ENCODE results near the gene KIF6. TPM values are rescaled to one million over a fixed set of nuclear protein-coding genes. Genes with fewer than 3 reads are reported as not detected.
A peak's percentile ranks its signal among the peaks of the same experiment; 100 is the strongest.
"Not testable (repeated sequence)": the region's sequence is repeated elsewhere in the genome, so short reads cannot be mapped to it uniquely, and the experiment has no call there.

Gene KIF6
- polyA plus RNA-seq, 12 donors, result 1.1 to 2.1 (median 1.6) TPM; not detected in 2

DNA sequence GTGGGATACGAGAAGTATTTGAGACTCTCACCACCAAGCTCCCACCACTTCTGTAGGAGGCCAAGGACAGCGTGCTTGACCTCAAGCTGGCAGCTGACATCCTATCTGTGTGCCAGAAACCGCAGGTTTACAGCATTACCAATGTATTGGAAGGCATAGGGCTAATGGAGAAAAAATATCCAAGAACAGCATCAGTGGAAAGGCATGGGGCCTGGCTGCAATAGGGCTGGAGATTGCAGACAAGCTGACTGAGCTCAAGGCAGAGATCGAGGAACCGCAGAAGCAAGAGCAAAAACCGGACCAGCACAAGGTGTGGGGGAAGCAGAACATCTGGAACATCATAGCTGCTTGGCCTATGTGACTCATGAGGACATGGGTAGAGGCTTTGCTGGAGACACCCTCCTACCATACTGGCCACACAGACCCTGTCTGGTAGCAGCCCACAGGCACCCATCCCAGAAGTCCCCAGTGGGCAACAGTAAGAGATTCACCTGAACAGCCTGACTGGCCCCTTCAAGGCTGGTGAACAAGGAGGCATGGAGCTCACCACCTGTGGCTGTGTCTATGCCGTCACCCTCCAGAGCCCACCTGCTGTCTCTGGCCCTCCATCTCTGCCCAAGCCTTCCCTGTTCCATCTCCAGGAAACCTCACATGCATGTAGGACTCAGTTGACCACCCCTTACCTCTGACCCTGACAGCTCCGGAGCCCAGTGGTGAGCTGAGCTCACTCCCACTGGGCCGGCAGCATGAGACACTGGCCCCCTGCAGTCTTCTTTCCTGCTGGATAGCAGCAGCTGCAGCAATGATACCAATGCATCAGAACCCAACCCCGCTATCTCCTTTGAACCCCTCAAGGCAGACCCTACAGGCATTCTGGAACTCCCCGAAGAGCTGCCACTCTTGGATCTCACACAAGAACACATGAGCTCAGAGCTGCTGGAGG is 171.1 kb downstream of the KIF6 start:
- DNase-seq, result peak; percentile 25

DNA sequence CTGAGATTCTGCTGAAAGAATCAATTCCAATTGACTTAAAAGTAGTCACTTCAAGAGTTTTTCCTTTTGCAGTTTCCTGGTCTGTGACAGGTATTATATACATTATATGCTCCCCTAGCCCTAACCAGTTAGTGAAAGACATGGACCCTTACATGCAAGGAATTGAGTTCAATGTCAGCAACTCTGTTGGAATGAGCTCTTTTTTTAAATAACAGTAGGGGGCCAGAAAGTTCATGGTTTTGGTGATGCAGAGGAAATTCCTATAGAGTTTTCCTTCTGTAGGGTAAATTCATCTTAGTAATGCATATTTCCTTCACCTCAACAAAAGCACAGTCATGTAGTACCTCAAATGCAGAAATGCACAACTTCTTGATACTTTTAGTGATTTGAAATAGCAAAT is 172.2 kb downstream of the KIF6 start:
- DNase-seq, result no peak

DNA sequence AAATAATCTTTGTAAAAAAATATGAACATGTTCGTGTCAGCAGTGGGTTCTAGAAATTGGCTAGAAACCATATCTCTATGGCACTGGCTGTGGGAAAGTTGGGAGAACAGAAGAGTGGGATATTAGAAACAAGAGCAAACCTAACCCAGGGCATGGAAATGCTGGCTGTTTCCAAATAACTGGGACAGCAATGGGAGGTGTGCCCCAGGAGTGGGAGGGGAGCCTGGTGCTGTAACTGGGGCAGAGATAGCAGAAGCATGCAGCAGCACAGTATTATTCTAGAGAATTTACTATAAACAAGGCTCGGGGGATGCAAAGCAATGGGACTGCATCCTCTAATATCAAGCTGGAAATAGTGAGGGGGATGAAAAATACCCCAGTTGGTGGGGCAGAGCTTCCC is 175.0 kb downstream of the KIF6 start:
- no peak for DNase-seq

DNA sequence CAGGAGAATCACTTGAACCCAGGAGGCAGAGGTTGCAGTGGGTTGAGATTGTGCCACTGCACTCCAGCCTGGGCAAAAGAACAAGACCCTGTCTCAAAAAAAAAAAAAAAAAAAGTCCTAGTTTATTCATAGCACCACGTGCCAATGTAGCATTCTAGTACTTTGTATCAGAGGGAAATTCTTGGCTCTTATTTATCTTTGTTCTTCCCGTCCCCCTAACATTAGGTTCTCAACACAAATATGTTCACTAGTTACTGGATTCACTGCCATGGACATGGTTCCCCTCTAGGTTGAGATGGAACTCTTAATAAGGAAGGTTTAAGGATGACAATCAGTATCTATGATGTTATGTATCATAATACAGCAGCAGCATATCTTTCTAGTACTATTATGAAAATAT is 178.5 kb downstream of the KIF6 start:
- DNase-seq, result no peak

DNA sequence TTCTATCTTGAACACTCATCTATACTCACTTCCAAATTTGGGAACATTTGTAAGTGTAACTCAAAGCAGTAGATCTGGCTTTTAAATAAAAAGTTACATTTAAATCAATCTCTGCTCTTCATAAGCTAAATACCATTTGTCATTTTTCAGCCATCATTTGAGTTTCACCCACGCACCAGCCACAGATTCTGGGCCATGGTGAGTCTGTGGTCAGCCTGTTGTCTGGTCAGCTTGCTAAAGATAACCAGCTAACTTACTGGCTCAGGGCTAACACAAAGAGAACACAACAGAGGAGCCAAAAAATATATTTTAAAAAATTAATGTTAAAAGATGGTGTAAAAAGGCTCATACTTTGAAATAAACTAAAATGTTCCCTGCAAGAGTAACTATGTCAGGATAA is 181.3 kb downstream of the KIF6 start:
- DNase-seq, result no peak

DNA sequence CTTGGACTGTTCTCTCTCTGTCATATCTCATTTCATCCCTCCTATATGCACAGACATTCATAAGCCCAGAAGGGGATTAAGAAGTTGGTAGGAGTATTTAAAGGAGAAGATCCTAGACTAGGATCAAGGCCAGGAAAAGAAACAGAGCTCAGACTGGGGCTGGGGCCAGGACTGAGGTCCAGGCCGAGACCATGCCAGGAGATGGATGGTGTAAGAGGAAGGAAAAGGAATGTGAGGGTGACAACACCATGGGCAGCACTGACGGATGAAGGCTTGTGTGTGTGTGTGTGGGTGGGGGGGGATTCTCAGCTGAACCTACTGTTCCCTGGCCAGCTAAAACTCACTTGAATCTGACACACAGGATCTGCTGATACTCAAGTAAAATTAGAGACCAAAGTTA is 182.1 kb downstream of the KIF6 start:
- DNase-seq, result no peak

DNA sequence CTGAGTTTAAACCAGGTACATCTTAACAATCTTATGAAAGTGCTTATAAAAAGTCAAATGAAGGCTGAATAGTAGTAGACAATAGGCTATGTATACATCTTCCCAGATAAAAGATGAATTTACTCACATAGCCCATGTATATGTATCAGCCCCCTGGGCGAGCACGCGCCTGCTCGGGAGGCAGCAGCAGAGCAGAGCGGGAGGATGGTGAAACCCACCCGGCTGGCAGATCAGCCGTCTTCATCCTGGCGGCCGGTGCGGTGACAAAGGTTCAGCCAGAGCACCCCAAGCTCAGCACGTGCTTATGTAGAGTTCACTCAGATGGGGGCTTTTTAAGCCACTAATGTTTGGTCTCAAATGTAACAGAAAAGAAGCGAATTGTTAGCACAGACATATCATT is 184.8 kb downstream of the KIF6 start:
- no peak for DNase-seq

DNA sequence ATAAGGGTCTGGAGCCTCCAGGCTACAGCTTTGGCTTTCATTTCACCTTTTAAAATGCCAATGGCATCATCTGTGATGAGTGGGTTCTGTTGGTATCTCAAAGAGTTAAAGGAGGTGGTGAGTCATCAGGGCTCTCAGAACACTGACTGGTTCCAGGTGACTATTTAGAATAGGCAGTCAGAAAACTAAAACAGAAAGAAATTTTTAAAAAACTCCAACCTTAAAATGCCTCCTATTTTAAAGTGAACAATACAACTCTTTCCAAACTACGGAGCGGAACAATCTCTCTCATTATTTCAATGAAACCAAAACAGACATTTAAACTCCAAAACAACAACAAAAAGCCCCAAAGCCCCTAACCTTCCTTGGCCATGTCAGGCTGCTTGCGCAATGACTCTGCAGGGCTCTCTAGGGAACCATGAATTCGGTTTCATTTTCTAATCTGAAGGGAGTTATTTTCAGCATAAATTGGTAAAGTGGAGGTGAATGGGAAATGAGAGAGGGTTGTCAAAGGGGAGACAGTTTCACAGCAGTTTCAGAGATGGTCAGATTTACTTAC is 194.9 kb downstream of the KIF6 start:
- DNase-seq, result no peak

DNA sequence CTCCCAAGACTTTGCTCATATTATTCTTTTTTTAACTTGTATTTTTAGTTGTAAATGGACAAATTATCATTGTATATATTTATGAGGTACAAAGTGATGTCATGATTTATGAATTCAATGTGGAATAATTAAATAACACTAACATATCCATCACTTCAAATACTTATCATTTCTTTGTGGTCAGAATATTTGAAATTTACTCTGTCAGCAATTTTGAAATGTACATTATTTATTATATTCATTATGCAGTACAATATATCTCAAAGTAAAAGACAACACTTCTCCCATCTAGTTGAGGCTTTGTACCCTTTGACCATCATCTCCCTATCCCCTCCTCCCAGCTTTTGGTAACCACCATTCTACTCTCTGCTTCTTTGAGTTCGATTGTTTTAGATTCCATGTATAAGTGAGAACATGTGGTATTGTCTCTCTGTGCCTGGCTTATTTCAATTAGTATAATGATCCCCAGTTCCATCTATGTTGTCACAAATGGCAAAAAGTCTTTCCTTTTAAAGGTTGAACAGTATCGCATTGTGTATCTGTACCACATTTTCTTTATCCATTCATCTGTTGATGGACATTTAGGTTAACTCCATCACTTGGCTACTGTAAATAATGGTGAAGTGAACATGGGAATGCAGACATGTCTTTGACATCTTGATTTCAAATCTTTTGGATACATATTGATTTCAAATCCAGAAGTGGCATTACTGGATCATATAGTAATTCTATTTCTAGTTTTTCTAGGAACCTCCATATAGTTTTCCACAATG is 197.2 kb downstream of the KIF6 start:
- DNase-seq, result no peak

DNA sequence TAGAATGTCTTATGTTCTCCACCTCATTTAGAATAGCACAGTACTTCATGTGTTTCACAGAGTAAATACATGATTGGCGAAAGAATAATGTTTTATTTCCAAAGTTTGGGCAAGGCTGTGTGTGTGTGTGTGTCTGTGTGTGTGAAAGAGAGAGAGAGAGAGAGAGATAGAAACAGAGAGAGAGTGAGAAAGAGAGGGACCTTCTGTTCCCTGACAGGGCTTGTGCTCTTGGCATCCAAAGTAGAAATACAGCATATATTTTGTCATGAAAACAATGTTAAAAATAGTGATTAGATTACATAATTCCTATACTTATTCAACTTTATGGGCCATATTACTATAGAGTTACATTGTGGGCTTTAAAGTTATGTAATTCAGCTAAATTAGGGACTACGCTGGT is 201.2 kb downstream of the KIF6 start:
- DNase-seq, result no peak

DNA sequence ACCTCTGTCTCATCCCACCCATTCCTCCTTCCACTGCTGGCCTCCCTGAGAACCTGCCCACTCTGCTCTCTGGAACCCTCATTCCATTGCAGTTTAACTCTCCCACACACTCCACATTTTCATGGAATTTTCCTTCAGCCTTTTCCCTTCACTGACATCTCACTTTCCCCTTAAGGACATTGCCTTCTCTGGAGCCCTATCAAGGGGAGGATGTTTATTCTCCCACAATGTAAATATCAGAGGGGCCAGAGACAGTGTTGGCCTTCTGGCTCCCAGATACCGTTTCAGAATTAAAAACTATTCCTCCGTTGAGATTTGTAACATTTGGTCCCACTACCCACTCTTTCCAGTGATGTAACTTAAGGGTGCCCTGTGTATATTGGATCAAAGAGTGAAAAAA is 203.2 kb downstream of the KIF6 start:
- no peak for DNase-seq

DNA sequence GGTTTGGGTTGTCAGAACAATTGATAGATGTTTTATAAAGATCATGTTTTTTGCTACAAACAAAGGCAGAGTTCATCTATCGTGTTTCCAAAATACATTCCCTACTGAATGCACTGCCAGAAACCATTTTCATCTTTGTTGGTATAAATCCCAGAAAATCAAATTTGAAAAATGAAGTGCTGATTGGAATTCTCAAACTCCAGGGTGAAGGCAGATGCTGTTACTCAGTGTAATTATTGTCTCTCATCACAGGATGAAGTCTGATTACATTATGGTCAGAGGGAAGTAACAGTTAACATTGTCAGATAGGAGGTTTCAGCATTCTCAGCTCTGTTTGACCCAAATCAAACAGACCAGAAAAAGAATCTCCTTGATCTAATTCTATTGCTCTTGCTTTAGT is 204.3 kb downstream of the KIF6 start:
- DNase-seq, result no peak

DNA sequence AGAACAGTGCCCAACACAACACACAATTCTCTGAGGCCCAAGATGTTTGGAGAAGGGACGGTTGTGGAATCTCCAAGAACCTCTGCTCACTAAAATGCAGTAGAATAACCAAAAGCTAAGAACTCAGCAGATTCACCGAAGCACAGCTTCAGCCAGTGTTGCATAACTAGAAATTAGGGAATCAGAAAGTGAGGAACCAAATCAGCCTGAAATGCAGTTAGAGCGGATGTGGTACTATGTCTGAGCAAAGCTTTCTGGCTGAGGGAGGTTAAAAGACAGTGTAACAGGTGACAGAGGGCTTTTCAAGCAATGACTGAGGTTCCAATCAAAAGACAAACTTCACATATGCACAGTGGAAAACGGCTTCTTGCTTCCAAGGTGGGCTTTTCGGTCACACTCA is 204.8 kb downstream of the KIF6 start:
- DNase-seq, result no peak

DNA sequence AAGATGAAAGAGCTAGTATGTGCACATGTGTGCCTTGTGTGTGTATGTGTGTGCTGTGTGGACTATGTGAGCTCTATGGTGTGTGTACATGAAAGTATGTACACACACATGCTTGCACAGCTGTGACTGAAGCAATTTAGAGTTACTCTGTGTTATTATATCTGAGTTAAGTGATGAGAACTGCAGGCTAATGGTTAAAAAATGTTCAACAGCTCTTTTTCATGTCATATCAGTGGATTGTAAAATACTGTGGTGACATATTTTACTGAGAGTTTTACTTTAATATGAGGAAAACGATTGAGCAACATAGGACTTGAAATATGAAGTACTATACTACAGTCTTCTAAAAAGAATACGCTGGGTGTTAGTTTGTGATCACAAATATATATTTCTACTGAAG is 207.0 kb downstream of the KIF6 start:
- DNase-seq, result no peak

DNA sequence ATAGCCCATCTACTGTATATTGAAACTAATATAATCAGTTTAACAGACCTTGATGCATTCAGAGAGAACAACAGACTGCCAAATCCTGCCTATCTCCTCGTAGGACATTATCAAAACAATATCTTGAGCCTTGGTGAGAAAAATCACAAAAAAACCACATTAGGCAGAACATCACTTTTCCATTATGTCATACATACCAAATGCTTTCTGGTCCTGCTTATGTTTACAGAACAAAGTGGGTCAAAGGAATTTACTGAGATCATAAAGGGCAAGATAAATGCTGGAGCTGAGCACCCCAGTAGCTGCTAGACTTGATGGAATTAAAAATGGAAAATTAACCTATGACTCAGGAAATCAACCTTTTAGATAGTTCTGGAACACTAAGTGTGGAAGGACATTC is 207.5 kb downstream of the KIF6 start:
- no peak for DNase-seq

DNA sequence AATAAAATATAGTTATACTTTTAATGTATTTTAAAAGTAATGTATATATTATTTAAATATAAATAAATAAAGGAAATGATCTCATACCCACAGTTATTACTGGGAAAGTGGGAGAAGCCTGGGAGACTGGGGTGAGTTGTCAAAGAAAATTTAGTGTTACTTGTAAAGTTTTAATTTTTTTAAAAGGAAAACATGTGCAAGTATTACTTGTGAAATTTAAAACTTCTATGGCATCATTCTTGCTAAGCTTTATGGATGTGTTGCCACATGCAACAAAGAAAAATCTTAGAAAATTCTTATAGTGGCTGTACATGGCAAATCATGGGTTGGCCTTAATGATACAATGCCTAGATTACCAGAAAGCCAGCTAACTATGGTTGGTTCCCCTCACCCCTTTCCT is 208.7 kb downstream of the KIF6 start:
- no peak for DNase-seq

DNA sequence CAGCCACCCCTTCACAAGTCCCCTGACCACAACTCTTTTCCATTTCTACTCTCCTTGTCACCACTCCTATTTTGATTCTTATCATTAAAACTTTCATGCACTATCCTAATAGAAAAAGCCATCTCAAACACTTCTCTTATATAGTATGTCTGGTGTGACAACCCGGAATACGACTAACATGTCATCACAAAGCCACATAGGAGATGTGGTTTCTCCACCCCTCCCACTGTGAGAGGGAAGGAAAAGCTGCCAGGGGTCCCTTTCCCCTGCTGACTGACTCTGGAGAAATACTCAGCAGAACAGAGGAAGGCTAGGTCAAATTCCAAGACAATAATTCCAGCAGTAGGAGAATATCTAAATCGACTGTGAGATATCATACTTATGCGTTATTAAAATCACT is 209.7 kb downstream of the KIF6 start:
- no peak for DNase-seq

DNA sequence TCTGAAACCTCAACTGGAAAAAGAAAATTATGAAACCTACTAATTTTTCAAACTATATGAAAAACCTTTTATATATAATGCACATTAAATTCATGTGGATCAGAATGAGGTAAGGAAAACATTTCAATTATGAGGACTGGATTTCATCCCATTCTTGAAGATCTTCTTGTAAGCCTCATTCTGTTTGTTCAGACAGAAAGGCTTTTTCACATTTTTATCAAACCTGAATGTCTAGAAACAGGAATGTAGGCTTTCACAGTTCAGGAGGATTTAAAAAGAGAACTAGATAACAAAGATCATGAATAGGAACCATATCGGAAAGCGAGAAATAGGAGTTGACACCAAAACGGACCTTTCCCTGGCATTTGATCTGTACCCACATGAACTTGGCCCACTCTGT is 210.2 kb downstream of the KIF6 start:
- no peak for DNase-seq

DNA sequence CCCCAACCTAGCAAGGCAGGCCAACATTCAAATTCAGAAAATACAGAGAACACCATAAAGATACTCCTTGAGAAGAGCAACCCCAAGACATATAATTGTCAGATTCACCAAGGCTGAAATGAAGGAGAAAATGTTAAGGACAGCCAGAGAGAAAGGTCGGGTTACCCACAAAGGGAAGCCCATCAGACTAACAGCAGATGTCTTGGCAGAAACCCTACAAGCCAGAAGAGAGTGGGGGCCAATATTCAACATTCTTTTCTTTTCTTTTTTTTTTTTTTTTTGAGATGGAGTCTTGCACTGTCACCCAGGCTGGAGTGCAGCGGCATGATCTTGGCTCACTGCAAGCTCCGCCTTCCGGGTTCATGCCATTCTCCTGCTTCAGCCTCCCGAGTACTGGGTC is 215.4 kb downstream of the KIF6 start:
- DNase-seq, result not testable (repeated sequence)

DNA sequence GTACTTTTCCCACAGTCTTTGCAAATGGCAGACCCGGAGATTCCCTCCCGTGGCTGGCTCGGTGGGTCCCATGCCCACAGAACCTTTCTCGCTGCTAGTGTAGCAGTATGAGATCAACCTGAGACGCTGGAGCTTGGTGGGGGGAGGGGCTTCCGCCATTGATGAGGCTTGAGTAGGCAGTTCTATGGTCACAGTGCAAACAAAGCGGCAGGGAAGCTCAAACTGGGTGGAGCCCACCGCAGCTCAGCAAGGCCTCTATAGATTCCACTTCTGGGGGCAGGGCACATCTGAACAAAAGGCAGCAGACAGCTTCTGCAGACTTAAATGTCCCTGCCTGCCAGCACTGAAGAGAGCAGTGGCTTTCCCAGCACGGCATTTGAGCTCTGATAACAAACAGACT is 216.7 kb downstream of the KIF6 start:
- DNase-seq, result no peak

DNA sequence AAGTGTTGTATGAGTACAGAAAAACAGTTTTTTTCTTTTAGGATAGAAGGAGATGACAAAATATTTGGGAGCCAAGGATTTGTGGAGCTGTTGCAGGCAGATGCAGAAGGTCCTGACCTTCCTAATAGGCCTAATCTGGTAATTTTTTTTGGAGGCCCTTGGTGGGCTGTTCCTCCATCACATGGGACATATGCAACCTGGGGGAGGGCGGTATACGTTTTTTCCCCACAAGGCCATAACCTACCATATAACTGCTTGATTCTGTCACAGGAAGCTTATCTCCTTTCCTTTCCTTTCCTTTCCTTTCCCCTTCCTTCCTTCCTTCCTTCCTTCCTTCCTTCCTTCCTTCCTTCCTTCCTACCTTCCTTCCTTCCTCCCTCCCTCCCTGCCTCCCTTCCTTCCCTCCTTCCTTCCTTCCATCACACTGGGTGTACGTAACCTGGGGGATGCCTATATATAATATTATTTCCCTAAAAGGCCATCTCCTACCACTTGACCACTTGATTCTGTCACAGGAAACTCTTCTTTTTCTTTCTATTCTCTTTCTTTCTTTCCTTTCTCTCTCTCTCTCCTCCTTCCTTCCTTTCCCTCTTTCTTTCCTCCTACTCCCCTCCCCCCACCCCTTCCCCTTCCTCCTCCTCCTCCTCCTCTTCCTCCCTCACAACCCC is 217.7 kb downstream of the KIF6 start:
- DNase-seq, result no peak

DNA sequence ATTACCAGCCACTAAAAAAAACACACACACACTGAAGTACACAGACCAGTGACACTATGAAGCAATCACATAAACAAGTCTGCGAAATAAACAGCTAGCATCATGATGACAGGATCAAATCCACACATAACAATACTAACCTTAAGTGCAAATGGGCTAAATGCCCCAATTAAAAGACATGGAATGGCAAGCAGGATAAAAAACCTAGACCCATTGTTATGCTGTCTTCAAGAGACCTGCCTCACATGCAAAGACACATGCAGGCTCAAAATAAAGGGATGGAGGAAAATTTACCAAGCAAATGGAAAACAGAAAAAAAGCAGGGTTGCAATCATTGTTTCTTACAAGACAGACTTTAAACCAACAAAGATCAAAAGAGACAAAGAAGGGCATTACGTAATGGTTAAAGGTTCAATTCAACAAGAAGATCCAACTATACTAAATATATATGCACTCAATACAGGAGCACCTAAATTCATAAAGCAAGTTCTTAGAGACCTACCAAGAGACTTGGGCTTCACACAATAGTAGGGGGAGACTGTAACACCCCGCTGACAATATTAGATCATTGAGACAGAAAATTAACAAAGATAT is 222.7 kb downstream of the KIF6 start:
- not testable (repeated sequence) for DNase-seq

All from muscle of arm (tissue), 12 donors.